MCF 10A (cell line): Measurements from ENCODE around the gene IBA57. TPM values are rescaled to one million over a fixed set of nuclear protein-coding genes. Genes with fewer than 3 reads are reported as not detected.
"Not testable (repeated sequence)": the region's sequence is repeated elsewhere in the genome, so short reads cannot be mapped to it uniquely, and the experiment has no call there.

ENCODE experiments used
- BruUV-seq: library from RNA; stranded (reverse); fragments of 400-500 nt; replicated peaks from 2 replicates; lab custom pipeline; 2021; lab: Mats Ljungman, UMichigan
- CTCF ChIA-PET: fragments of 300-600 bp; sonication (Branson Sonifier 250); formaldehyde crosslinking; extraction: SDS; loops from one replicate; lab custom pipeline; 2021; ENCODE audit warnings: antibody characterized with exemption, inconsistent platforms; lab: Yijun Ruan, JAX
- POLR2A ChIA-PET: fragments of 300-600, 350-650 bp; sonication (Branson Sonifier 250); formaldehyde crosslinking; extraction: SDS; loops from one replicate; lab custom pipeline; 2020; ENCODE audit warnings: antibody characterized with exemption, inconsistent platforms; lab: Yijun Ruan, JAX
- DNase-seq: peaks from one replicate; pipeline ENCODE4 v3.0.0-alpha.2; 2018; ENCODE audit not compliant: unreplicated experiment
- H3K27ac Mint-ChIP-seq: one replicate; pipeline ENCODE4 v1.8.0; 2022; ENCODE audit warnings: mild to moderate bottlenecking, low read depth, mixed read lengths; ENCODE audit not compliant: unreplicated experiment
- H3K27me3 Mint-ChIP-seq: one replicate; pipeline ENCODE4 v1.8.0; 2022; ENCODE audit warnings: mixed read lengths; ENCODE audit not compliant: insufficient read depth, unreplicated experiment
- H3K36me3 Mint-ChIP-seq: one replicate; pipeline ENCODE4 v1.8.0; 2022; ENCODE audit warnings: mild to moderate bottlenecking, moderate library complexity, mixed read lengths; ENCODE audit not compliant: insufficient read depth, unreplicated experiment
- H3K4me1 Mint-ChIP-seq: one replicate; pipeline ENCODE4 v1.8.0; 2022; ENCODE audit warnings: mixed read lengths; ENCODE audit not compliant: insufficient read depth, unreplicated experiment
- H3K4me3 Mint-ChIP-seq: one replicate; pipeline ENCODE4 v1.8.0; 2022; ENCODE audit warnings: mild to moderate bottlenecking, moderate library complexity, mixed read lengths; ENCODE audit not compliant: unreplicated experiment
- H3K9me3 Mint-ChIP-seq: one replicate; pipeline ENCODE4 v1.8.0; 2022; ENCODE audit warnings: mixed read lengths; ENCODE audit not compliant: unreplicated experiment
- intact Hi-C: fragments of 100-400 bp; cut with micrococcal nuclease; formaldehyde crosslinking; loops from 2 replicates; pipeline ENCODE4 v1.14.1; 2022
- total RNA-seq: library from RNA; stranded (reverse); gene quantifications from 2 replicates; pipeline ENCODE4 v1.2.3, GENCODE V29; 2022
- TF ChIP-seq, protein P1 (sequence below): fragments of 200-600 bp; IDR thresholded peaks from one replicate; pipeline ENCODE4 v1.8.0; 2022; ENCODE audit warnings: antibody characterized with exemption, mild to moderate bottlenecking; ENCODE audit not compliant: unreplicated experiment

IBA57 gene
- total RNA-seq, 1 experiment from 2014 or later: 16.5 TPM

DNA sequence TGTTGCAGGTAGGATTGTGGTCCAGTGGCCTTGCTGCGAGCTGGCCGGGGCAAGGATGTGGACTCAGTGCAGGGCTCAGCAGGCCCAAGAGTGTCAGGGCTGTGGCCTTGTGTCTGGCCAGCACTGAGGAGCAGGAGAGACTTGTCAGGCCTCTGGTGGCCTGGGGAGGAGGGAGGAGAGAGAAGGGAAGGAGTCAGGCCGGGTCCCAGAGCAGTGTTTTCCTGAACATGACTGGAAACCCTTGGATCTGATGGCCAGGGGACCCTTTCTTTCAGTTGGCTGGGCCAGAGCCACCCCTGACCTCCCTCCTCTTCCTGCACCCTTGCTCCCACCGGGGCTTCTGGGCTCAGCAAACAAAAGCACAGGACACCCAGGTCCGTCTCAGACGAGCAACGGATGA lies 5.1 kb downstream of the IBA57 start:
- Mint-ChIP-seq H3K36me3 (peaks cover 10% of the 10 kb centered on the region), H3K27ac (peak overlapping the region; percentile 74), H3K9me3 (no peaks in the 10 kb centered on the region), H3K4me1 (peaks cover 6% of the 10 kb centered on the region), H3K4me3 (no peak overlapping the region), H3K27me3 (no peaks in the 10 kb centered on the region)
- DNase-seq: no peak
- intact Hi-C loops: no loop called here
- TF ChIP-seq, protein P1, sequence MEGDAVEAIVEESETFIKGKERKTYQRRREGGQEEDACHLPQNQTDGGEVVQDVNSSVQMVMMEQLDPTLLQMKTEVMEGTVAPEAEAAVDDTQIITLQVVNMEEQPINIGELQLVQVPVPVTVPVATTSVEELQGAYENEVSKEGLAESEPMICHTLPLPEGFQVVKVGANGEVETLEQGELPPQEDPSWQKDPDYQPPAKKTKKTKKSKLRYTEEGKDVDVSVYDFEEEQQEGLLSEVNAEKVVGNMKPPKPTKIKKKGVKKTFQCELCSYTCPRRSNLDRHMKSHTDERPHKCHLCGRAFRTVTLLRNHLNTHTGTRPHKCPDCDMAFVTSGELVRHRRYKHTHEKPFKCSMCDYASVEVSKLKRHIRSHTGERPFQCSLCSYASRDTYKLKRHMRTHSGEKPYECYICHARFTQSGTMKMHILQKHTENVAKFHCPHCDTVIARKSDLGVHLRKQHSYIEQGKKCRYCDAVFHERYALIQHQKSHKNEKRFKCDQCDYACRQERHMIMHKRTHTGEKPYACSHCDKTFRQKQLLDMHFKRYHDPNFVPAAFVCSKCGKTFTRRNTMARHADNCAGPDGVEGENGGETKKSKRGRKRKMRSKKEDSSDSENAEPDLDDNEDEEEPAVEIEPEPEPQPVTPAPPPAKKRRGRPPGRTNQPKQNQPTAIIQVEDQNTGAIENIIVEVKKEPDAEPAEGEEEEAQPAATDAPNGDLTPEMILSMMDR: no peak
- ChIA-PET CTCF (interaction anchor here (0.6 to 1.5 kb wide), 4 partner anchors 40 to 320 kb away, joined by 3 to 10 read pairs (median 4); no protein-coding TSS in a partner anchor), POLR2A (interaction anchor here (0.7 kb wide), 1 partner anchor 34 kb away, joined by 3 read pairs; no protein-coding TSS in a partner anchor)
- BruUV-seq: no TSS peak

DNA sequence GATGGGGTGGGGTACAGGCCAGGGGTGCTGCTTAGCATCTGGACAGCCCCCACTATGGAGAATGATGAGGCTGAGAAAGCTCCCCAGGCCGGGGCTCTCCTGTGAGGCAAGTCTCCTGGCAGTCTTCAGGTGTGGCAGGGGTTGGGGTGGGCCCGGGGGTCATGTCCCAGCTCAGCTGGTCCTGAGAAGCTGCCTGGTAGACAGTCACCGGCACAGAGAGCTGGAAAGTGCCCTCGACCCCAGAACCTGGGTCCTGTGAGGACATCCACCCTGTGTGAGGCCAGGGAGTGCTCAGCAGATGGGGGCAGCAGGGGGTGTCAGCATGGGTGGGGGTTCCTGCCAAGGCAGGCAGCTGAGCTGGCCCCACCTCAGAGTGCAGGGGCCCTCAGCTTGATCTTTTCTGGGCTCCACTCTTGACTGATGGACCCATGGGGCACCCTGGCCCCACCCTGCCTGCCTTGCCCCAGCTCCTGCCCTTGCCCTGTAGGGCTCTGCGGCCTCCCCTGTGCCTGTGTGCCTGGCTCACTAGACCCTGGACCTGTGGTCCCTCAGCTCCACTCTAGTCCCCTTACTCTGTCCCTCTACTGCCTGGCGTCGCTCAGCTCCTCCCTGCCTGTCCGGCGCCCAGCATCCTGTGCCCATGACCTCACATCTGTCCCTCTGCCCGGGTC lies 5.8 kb downstream of the IBA57 start:
- CTCF ChIA-PET: interaction anchor here (0.6 to 1.0 kb wide), 5 partner anchors 9 to 544 kb away, joined by 3 to 4 read pairs (median 3); no protein-coding TSS in a partner anchor
- H3K4me1 Mint-ChIP-seq: peaks cover 6% of the 10 kb centered on the region
- POLR2A ChIA-PET: interaction anchor here (1.0 kb wide), 1 partner anchor 10 kb away, joined by 3 read pairs; no protein-coding TSS in a partner anchor

DNA sequence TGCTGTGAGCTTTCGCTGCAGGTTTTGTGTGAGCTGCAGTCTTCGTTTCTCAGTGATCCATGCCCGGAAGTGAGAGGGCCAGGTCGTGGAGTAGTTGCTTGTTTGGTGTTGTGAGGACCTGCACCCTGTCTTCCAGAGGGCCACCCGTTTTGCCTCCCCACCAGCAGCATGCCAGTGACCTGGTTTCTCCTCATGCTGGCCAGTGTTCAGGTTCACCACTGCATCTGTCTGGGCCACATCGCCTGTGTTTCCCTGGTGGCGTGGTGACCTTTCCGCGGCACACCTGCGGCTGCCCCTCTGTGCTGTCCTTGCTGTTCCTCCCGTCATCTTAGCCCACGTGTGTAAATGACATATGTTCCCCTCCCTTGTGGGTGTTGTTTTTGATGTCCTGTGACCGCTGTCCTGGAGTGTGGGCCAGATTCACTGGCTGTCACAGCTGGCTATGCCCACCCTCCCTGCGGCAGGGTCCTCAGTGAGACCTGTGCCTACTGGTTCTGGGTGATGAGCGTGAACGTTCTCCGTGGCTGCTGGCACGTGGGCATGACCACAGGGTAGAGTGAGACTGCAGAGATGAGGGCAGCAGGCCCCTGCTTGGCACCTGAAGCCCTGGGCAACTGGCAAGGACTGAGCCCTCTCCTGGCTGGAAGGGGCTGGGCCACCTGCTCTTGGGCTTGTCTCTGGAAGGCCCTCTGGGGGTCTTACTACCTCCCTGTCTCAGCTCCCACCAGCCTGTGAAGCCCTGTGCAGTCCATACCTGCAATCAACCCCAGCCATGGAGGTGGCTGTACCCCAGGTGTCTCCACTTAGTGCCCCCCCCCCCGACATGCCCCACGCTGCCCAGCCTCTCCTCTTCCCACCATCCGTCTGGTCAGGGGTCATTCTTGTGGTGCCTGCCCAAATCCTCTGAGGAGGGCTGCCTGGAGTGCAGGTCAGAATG lies 7.3 kb downstream of the IBA57 start:
- intact Hi-C loops: no loop called here
- H3K4me1 Mint-ChIP-seq: no peaks in the 10 kb centered on the region
- no TSS peak for BruUV-seq
- H3K27ac Mint-ChIP-seq: peak overlapping the region; percentile 47
- POLR2A ChIA-PET: interaction anchor here (1.0 kb wide), 1 partner anchor 11 kb away, joined by 3 read pairs; no protein-coding TSS in a partner anchor
- TF ChIP-seq, protein P1: no peak
- peaks cover 9% of the 10 kb centered on the region for H3K36me3 Mint-ChIP-seq
- H3K9me3 Mint-ChIP-seq: no peaks in the 10 kb centered on the region
- H3K4me3 Mint-ChIP-seq: no peak overlapping the region
- H3K27me3 Mint-ChIP-seq: no peaks in the 10 kb centered on the region
- no peak for DNase-seq
- CTCF ChIA-PET: interaction anchor here (0.6 to 1.1 kb wide), 3 partner anchors 41 to 50 kb away, joined by 3 to 8 read pairs (median 5); no protein-coding TSS in a partner anchor

More for the DNA sequence above, 5.8 kb downstream of the IBA57 start:
- intact Hi-C loops: no loop called here
- no peaks in the 10 kb centered on the region for H3K27me3 Mint-ChIP-seq
- peaks cover 9% of the 10 kb centered on the region for H3K36me3 Mint-ChIP-seq
- TF ChIP-seq, protein P1: no peak
- DNase-seq: no peak
- H3K9me3 Mint-ChIP-seq: no peaks in the 10 kb centered on the region
- no peak overlapping the region for H3K4me3 Mint-ChIP-seq
- no TSS peak for BruUV-seq
- H3K27ac Mint-ChIP-seq: no peak overlapping the region

DNA sequence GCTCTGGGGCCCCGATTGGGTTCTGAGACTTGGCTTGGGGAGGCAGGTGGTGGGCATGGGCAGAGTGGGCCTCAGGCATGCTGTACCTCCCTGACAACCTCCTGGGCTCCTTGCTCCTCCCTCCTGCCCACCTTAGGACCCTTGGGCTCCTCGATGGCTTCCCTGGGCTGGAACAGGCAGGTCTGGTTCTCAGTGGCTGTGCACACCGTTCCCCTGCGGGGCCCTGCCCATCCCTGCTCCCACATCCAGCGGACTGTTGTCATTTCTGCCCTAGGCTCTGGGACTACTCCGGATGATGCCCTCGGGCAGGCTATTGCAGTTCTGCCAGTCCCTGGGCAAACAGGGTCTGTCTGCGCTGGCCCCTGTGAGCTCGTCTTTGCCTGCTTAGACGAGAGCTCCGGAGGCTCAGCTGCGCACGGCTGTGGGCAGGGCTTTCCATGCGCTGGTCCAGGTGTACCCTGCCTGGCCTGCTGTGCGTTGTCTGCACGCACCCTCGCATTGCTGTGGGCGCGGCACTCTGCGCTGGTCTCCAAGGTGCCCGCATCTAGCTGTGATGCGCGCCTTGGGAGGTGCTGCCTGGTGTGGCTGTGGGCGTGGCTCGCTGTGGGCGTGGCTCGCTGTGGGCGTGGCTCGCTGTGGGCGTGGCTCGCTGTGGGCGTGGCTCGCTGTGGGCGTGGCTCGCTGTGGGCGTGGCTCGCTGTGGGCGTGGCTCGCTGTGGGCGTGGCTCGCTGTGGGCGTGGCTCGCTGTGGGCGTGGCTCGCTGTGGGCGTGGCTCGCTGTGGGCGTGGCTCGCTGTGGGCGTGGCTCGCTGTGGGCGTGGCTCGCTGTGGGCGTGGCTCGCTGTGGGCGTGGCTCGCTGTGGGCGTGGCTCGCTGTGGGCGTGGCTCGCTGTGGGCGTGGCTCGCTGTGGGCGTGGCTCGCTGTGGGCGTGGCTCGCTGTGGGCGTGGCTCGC lies 8.2 kb downstream of the IBA57 start:
- H3K9me3 Mint-ChIP-seq, intact Hi-C loops, H3K4me3 Mint-ChIP-seq, H3K27ac Mint-ChIP-seq, BruUV-seq, H3K4me1 Mint-ChIP-seq, H3K27me3 Mint-ChIP-seq, DNase-seq: not testable (repeated sequence)
- ChIA-PET POLR2A (interaction anchor here (1.5 kb wide), 1 partner anchor 9 kb away, joined by 6 read pairs; the partner anchor contains the start of gene IBA57), CTCF (interaction anchor here (0.7 to 6.6 kb wide), 3 partner anchors 7 to 51 kb away, joined by 5 to 44 read pairs (median 6); partner anchors contain the start of gene IBA57)
- peaks cover 13% of the 10 kb centered on the region for H3K36me3 Mint-ChIP-seq
